Dendritic cell treated with granulocyte-macrophage colony-stimulating factor and Interleukin-4, amounts not matched to agents 40 ng/mL and 50 ng/mL, for 4 days (primary cell): ENCODE results near the gene GCK.
"Not testable (repeated sequence)": the region's sequence is repeated elsewhere in the genome, so short reads cannot be mapped to it uniquely, and the experiment has no call there.

ENCODE experiments used
- H3K27ac Mint-ChIP-seq: one replicate; pipeline ENCODE4 v1.8.0; 2022; ENCODE audit warnings: mild to moderate bottlenecking, mixed read lengths
- H3K27me3 Mint-ChIP-seq: one replicate; pipeline ENCODE4 v1.8.0; 2022; ENCODE audit warnings: mild to moderate bottlenecking, mixed read lengths
- H3K36me3 Mint-ChIP-seq: one replicate; pipeline ENCODE4 v1.8.0; 2022; ENCODE audit warnings: low read depth, mixed read lengths
- H3K4me1 Mint-ChIP-seq: one replicate; pipeline ENCODE4 v1.8.0; 2022; ENCODE audit warnings: low read depth, mixed read lengths
- H3K4me3 Mint-ChIP-seq: one replicate; pipeline ENCODE4 v1.8.0; 2022; ENCODE audit warnings: mild to moderate bottlenecking, moderate library complexity, mixed read lengths
- H3K9me3 Mint-ChIP-seq: one replicate; pipeline ENCODE4 v1.8.0; 2022; ENCODE audit warnings: mixed read lengths
- intact Hi-C: fragments of 100-400 bp; cut with micrococcal nuclease; formaldehyde crosslinking; loops from one replicate; pipeline ENCODE4 v1.15.0; 2022

Gene GCK

DNA sequence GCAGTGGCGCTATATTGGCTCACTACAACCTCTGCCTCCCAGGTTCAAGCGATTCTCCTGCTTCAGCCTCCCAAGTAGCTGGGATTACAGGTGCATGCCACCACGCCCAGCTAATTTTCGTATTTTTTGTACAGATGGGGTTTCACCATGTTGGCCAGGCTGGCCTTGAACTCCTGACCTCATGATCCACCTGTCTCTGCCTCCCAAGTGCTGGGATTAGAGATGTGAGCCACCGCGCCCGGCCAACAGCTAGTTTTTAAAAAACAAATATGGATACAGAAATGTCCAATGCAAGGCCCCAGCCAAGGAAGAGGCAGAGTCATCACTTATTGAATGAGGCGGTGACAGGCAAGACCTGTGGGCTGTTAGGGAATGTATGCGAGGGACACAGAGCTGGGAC is 17.3 kb downstream of the GCK start:
- H3K27me3 Mint-ChIP-seq, intact Hi-C loops, H3K36me3 Mint-ChIP-seq, H3K4me3 Mint-ChIP-seq, H3K27ac Mint-ChIP-seq: not testable (repeated sequence)
- peaks cover 11% of the 10 kb centered on the region for H3K9me3 Mint-ChIP-seq
- peaks cover 14% of the 10 kb centered on the region for H3K4me1 Mint-ChIP-seq

DNA sequence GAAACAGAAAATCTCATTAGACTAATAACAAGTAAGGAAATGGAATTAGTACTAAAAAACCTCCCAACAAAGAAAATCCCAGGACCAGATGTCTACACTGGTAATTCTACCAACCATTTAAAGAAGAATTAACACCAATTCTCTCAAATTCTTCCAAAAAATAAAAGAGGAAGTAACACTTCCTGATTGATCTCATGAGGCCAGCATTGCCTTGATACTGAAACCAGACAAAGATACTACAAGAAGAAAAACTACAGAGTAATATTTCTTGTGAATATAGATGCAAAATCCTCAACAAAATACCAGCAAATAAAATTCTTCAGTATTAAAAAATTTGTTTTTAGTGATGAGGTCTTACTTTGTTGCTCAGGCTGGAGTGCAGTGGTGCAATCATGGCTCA is 21.3 kb downstream of the GCK start:
- Mint-ChIP-seq H3K4me3 (no peak overlapping the region), H3K36me3 (no peaks in the 10 kb centered on the region), H3K27ac (peak overlapping the region; percentile 43), H3K9me3 (peaks cover 12% of the 10 kb centered on the region), H3K27me3 (peaks cover 15% of the 10 kb centered on the region), H3K4me1 (peaks cover 8% of the 10 kb centered on the region)
- intact Hi-C loops, result no loop called here

DNA sequence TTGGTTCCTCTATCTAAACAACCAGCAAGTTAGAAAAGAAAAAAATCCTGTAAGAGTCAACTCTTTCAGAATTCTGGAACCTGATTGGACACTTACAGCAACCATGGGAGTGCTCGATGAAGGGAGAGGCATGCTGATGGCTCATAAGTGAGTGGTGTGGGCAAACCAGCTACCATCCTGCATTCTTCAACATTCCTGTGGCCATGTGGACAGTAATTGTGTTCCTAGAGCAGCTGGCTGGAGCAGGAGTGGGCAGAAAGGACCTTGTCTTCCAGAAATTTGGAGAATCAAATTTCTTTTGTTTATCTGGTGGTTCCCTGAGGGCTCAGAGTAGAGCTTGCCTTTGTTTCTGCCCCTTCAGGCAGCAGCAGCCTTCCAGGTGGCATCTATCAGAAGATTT is 25.6 kb downstream of the GCK start:
- intact Hi-C loops, result no loop called here
- peaks cover 12% of the 10 kb centered on the region for H3K9me3 Mint-ChIP-seq
- H3K27ac Mint-ChIP-seq, result no peak overlapping the region
- H3K27me3 Mint-ChIP-seq, result peaks cover 16% of the 10 kb centered on the region
- H3K4me3 Mint-ChIP-seq, result no peak overlapping the region
- H3K4me1 Mint-ChIP-seq, result peaks cover 8% of the 10 kb centered on the region
- H3K36me3 Mint-ChIP-seq, result no peaks in the 10 kb centered on the region

DNA sequence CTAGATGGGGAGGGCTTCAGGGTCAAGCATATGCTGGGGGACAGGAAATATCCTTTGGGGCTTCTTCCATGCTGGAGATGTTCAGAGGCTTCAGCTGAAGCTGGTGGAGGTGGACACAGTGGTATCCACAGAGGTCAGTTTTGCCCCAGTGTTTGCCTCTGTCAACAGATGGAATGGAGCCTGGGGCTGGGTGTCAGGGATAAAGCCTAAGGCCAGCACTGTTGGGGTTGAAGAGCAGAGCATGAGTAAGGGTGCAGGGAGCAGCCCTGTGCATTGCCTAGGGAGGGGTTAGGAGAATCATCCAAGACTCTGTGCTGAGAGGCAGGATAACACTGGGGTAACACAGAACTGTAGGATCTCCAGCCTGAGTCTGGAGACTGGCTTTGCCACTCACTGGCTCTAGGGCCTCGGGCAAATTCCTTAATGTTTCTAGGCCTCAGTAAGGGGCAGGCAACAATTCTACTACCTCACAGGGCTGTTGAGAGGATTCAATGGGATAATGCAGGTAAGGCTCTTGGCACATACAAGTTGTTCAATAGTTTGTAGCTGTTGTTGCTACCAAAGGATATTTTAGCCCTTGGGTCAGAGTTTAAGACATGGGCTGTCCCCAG is 26.3 kb downstream of the GCK start:
- no peaks in the 10 kb centered on the region for H3K36me3 Mint-ChIP-seq
- intact Hi-C loops, result no loop called here
- peaks cover 16% of the 10 kb centered on the region for H3K27me3 Mint-ChIP-seq
- peaks cover 7% of the 10 kb centered on the region for H3K4me1 Mint-ChIP-seq
- no peak overlapping the region for H3K27ac Mint-ChIP-seq
- H3K9me3 Mint-ChIP-seq, result peaks cover 12% of the 10 kb centered on the region
- no peak overlapping the region for H3K4me3 Mint-ChIP-seq

DNA sequence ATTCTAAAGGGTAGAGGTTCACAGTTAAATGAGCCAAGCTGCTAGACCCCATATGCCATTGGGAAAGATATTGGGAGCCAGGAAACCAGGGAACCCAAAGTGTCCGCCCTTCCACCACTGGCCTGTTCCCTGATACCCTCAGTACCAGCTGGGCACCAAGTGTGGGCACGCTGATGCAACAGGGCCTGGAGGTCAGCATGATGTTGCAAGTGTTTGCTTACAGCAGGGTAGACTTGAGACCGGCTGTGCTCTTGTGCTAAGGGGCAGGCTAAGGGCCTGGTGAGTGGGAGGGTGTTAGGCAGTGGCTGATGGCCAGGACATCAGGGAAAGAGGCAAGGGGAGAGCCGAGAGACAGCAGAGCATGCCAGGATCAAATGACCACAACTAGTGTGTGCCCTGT is 27.1 kb downstream of the GCK start:
- intact Hi-C loops, result no loop called here

DNA sequence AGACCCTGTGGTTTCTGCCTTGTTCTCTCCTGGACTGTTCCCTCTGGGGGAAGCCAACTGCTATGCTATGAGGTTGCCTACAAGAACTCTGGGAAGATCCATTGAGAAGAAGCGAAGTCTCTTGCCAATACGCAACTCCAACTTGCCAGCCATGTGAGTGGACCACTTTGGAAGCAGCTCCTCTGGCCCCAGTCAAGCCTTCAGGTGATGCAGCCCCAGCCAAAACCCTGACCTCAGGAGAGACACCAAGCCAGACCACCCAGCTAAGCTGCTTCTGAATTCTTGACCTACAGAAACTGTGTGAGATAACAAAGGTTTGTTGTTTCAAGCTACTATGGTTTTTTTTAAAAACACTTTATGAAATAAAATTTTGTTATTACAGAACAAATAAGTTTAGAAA is 27.9 kb downstream of the GCK start:
- Mint-ChIP-seq H3K27ac (no peak overlapping the region), H3K4me1 (no peaks in the 10 kb centered on the region), H3K27me3 (peaks cover 16% of the 10 kb centered on the region), H3K4me3 (no peak overlapping the region), H3K9me3 (peaks cover 12% of the 10 kb centered on the region), H3K36me3 (no peaks in the 10 kb centered on the region)
- intact Hi-C loops, result no loop called here

More for the DNA sequence above, 27.1 kb downstream of the GCK start:
- no peaks in the 10 kb centered on the region for H3K4me1 Mint-ChIP-seq
- peaks cover 16% of the 10 kb centered on the region for H3K27me3 Mint-ChIP-seq
- H3K27ac Mint-ChIP-seq, result no peak overlapping the region
- H3K9me3 Mint-ChIP-seq, result peaks cover 12% of the 10 kb centered on the region
- H3K4me3 Mint-ChIP-seq, result no peak overlapping the region
- no peaks in the 10 kb centered on the region for H3K36me3 Mint-ChIP-seq

DNA sequence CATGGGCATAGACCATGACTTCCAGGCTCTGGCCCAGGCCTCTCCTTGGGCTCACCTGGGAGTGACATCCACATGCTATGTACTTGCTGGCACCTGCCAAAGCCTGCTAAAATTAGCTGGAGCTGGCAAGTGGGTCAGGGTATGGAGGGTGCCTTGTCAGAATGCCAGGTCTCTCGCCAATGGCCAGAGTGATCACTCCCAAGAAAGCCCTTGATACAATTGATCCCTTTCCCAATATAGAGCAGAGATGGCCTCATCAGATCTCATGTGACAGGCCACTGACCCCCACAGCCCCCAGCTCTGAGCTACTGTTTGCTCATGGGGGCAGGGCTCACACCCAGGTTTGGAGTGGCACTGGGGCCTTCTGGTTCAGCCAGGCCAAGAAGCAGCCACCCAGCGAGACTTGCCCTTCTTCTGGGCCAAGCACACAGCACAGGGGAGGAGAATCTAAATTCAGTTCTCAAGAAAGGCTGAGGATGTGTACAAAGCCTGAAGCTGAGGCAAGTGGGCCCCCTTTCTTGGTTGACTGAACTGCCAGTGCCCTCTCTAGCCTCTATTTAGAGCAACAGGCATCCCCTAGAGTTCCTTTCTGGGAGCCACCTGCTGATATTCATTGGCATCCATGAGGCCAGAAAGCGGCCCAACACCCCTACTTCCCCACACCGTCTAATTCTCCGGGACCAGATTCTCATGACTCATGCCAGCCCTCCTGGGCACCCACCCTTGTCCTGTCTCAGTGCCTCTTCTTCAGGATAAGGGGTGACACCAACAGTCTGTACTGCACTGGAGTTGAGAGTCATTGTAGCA is 29.2 kb downstream of the GCK start:
- Mint-ChIP-seq H3K27me3 (peaks cover 13% of the 10 kb centered on the region), H3K27ac (no peak overlapping the region), H3K4me1 (no peaks in the 10 kb centered on the region), H3K4me3 (no peak overlapping the region), H3K36me3 (no peaks in the 10 kb centered on the region), H3K9me3 (peaks cover 12% of the 10 kb centered on the region)
- intact Hi-C loops, result no loop called here

DNA sequence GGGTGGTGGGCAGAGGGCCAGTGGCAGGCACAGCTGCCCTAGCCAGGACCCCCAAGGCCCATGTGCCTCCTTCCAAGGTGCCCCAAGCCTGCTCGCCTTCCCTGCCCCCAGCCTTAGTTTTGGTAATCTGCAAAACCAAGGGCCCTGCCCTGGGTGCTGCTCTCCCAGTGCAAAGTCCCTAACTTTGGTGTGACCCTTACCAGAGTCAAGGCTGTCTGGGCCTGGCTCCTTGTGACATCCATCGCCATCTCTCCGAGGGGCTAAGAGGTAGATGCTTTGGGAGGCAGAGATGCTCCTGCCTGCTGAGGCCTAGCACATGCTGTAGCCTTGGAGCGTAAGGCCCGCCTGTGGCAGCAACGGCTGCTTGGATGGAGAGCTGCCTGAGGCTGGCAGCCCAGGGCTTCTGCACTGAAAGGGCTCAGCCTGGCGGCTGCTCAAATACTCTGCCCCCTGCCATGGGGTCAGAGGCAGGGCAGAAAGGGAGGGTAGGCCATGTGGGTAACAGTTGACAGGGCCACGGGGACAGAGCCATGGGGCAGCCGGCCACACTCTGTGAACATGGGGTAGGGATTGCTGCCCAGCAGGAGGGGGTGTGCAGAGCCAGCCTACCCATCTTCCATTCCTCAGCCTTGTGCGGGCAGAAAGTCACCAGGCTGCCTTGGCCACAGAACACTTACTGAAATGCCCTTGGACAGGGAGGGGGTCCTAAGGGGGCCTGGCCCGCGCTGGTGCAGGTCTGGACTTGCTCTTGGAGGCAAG is 30.2 kb downstream of the GCK start:
- Mint-ChIP-seq H3K4me1 (no peaks in the 10 kb centered on the region), H3K4me3 (no peak overlapping the region), H3K27me3 (peaks cover 5% of the 10 kb centered on the region), H3K9me3 (peaks cover 3% of the 10 kb centered on the region), H3K36me3 (no peaks in the 10 kb centered on the region), H3K27ac (no peak overlapping the region)
- intact Hi-C loops, result no loop called here

DNA sequence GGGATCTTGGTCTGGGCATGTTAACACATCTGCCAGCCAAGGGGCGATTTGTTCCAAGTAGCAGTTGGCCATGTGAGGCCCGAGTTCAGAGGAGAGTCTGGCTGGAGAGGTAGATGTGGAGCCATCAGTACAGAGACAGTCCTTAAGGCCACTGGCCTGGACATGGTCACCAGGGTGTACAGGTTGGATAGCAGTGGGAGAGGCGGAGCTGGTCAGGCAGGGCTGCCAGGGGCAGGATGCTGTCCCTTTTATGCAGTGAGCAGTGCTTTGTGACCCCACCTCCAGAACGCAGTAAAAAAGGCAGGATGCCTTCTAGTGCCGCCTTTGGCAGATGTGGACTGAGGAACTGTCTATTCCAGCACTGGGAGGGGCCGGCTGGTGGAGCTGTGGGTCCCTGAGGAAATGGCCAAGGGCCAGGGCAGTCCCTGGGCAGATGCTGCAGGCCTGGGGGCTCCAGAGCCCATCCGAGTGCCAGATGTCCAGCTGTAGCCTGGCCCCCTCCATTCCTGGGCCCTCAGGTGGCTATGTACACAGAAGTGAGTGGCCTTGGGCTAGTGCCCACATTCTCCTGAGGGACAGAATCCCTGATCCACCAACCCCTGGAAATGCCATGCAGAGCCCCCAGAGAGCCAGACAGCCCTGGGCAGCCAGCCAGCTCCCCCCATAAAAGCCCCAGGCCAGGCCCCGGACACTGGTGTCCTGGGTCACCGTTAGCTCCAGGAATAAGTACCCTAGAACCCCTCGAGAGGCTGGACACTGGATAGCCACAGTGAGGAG is 31.0 kb downstream of the GCK start:
- Mint-ChIP-seq H3K9me3 (no peaks in the 10 kb centered on the region), H3K36me3 (no peaks in the 10 kb centered on the region), H3K4me3 (no peak overlapping the region), H3K27me3 (peaks cover 3% of the 10 kb centered on the region), H3K27ac (no peak overlapping the region), H3K4me1 (no peaks in the 10 kb centered on the region)
- intact Hi-C loops, result no loop called here

DNA sequence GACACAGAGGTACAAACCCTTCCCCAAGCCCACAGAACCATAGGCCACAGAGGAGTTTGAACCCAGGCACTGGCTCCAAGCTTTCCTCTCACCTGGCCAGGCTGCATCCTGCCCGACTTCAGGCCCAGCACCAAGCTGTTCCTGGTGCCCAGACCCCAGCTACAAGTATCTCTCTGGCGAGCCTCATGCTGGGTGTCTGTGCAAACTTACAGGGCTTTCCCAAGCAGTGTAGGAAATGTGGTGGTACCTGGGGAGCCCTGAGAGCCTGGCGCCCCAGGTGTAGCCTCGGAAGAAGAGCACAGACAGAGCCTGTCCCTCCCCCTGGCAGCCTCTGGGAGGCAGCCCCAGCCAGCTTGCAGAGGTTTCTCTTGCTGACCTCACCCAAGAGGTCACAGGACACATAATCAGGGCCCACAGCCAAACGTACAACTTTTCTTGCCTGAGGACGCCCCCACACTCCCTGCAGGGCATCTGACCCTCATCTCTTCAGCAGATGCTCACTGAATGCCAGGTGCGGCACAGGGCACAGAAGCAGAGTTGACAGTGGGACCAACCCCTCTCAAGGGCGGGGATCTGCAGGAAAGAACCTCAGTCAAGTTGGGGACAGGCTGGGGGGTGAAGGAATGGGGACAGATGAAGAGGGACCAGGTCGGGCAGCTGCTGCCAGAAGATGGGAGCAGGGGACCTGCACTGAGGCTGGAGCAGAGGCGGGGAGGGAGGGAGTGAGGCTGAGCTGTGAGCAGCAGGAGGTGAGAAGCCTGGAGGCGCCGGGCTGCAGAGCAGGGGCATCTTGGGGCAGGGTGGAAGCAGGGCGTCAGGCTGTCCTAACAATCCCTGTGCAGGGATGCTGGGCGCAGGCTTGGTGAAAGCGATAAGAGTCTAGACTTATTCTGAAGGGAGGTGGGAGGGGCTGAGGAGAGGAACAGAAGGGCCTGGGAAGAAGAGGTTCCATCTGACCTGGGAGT is 31.8 kb downstream of the GCK start:
- intact Hi-C loops, result no loop called here
- Mint-ChIP-seq H3K9me3 (no peaks in the 10 kb centered on the region), H3K4me1 (peaks cover 2% of the 10 kb centered on the region), H3K27ac (no peak overlapping the region), H3K36me3 (no peaks in the 10 kb centered on the region), H3K4me3 (no peak overlapping the region), H3K27me3 (no peaks in the 10 kb centered on the region)

DNA sequence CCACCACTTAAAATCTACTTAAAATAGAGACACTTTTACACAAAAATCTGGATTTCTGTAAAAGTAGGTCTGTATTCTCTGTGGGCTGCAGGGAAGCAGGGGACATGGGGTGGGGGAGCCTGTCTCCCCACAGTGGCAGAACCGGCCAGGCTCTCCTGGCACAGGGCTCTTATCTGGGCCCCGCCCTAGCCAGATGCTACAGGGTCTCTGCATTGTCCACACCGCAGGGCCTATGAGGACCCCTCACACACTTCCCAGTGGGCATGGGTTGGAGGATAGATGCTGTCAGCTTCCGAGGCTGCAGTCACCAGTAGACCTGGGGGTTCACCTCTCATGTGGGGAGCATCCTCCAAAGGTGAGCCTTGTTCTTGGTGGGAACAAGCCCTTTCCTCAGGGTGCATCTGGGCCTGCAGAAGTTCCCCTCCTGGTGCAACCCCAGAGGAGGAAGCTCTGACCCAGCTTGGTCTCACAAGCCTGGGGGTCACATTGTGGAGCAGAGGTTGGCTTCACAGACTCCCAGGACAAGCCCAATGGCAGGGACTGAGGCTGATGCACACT is 32.7 kb downstream of the GCK start:
- no peak overlapping the region for H3K4me3 Mint-ChIP-seq
- intact Hi-C loops, result no loop called here
- H3K36me3 Mint-ChIP-seq, result no peaks in the 10 kb centered on the region

DNA sequence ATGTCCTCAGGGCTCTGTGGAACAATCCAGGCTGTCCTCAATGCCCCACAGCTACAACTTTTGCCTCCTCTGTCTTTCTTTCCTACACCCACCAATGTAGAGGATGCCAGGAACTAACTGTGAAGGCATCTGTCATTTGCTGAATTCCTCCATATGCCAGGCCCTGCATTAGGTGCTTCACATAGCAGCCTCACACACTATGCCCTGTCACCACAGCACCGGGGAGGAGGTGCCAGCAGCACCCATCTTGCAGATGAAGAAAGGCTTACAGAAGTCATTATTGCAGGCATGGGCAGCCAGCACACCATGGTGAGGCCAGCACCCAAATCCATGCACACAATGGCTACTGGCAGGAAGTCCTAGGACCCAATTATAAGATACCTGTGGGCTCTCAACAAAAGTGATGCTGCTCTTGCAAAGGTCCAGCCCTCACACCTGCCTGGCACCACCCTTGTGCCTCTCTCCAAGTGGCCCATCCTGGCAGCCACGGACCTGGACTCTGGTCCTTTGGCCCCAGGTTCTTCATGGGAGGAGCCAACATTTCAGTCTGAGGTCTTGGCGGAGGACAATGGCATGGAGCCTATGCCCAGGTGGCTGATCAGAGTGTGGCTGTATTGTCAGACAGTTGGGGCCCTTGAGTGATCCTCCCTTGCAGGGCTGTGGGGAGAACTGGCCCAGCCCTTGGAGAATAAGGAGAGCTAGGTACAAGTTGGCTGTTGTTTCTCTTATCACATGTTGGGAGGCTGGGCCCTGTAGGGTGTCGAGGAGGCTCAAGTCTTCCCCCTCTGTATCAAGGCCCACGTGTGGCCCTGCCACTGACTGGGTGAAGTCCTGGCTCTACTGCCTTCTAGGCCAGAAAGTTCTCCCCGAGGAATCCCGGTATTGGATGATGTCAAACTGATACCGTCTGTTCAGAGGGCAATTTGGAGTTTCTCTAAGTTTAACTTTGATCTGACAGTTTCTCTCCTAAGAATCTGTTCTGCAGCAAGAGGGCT is 33.8 kb downstream of the GCK start:
- Mint-ChIP-seq H3K4me1 (peaks cover 6% of the 10 kb centered on the region), H3K27ac (no peak overlapping the region), H3K4me3 (no peak overlapping the region), H3K9me3 (no peaks in the 10 kb centered on the region), H3K36me3 (no peaks in the 10 kb centered on the region), H3K27me3 (no peaks in the 10 kb centered on the region)
- intact Hi-C loops, result no loop called here

More for the DNA sequence above, 32.7 kb downstream of the GCK start:
- peaks cover 6% of the 10 kb centered on the region for H3K4me1 Mint-ChIP-seq
- H3K27ac Mint-ChIP-seq, result no peak overlapping the region
- H3K27me3 Mint-ChIP-seq, result no peaks in the 10 kb centered on the region
- H3K9me3 Mint-ChIP-seq, result no peaks in the 10 kb centered on the region
